HG02610 (cell line): ENCODE measurements around the gene NXT1.
"Not testable (repeated sequence)": the region's sequence is repeated elsewhere in the genome, so short reads cannot be mapped to it uniquely, and the experiment has no call there.

Source experiments
- ATAC-seq: cut with Tn5 transposase; IDR thresholded peaks from one replicate; pipeline ENCODE4 v1.9.1; 2021; ENCODE audit warnings: mild to moderate bottlenecking, moderate library complexity; ENCODE audit not compliant: unreplicated experiment

The NXT1 gene

DNA sequence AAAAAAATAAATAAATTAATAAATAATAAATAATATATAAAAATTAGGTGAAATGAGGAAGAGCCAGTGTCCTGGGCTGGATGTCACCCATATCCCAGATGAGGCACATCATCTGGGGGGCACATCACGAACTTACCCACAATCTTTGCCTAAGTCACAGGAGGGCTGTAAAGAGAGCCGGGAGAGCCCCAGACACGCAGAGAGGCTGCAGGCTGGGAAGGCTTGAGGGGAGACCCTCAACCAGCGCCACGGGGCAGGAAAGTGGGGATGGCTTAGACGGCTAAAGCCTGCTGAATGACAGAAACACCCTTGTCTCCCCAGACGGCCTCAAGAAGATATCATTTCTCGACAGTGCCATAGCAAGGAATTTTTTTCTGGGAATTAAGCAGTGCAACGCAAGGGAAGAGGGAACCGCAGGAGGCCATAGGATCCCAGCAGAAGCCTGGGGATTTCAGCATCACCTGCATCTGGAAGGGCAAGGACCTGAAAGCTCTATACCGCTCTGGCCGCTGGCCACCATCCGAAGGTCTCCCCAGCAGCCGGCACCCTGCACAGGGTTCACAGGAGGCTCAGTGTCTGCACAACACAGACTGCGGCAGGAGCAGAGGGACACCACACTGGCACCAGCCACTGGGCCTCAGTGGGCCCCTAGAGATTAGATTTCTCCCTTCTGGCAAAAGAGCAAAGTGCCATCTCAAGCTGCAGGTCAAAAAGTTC lies 22.8 kb upstream of the NXT1 start:
- no peak for ATAC-seq

DNA sequence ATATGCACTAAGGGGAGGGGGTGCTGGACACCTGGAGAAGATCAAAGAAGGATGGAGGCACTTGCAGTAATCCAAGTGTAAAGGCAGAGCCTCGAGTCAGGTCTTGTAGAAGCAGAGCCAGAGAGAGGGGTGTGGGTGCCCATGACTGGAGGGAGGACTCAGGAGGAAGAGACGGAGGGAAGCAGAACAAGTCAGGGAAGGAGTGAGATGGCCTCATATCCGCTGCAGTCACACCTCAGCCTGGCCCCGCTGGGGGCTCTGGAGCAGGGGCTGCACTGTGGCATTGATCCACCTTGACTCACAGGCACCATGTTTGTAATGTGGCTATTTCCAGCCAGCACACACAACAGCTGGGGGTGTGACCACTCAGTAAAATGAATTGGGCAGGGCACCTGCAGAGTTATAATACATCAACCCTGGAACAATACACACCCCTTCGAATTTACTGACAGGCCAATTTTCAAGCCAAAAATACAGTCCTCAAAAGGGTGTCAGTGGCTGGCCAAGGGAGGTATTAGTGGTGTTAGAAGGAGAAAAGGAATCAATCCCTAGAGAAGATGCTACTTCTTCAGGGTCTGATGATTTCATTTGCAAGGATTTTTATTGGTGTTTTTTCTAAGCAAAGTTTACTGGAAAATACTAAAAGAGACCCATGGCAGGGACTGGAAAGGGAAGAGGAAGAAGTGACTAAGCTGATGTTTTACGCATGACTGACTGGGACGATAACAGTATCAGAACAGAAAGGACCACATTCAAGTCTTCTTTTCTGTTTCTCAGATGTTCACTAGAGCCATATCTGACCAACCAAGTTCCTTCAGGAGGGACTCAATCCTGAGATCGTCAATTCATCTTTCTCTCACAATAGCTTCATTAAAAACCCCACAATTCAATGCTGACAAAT lies 18.9 kb upstream of the NXT1 start:
- no peak for ATAC-seq

DNA sequence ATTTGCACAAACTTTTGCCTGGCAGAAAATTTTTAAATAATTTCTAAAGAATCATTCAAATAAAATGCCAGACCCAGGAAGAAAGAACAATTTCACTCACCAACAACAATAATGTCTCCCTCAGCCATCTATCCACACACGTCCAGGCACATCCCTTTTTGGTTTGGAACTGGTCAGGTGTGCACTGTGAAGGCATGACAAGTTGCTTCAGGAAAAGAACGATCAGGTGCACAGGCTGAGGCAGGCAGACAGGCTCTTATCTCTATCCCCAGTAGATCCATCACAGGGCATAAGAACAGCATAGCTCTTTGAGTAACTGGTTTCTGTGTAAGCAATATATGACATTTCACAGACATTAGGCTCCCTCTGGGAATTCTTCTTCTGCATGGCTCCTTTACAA lies 18.1 kb upstream of the NXT1 start:
- no peak for ATAC-seq

DNA sequence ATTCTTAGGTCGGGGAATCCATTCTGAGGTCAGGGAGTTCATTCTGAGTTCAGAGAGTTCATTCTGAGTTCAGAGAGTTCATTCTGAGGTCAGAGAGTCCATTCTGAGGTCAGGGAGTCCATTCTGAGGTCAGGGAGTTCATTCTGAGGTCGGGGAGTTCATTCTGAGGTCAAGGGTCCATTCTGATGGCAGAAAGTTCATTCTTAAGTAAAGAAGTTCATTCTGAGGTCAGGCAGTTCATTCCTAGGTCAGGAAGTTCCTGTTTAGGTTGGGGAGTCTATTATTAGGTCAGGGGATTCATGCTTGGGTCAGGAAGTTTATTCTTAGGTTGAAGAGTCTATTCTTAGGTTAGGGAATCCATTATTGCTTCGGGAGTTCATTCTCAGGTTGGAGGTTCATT lies 16.5 kb upstream of the NXT1 start:
- no peak for ATAC-seq

DNA sequence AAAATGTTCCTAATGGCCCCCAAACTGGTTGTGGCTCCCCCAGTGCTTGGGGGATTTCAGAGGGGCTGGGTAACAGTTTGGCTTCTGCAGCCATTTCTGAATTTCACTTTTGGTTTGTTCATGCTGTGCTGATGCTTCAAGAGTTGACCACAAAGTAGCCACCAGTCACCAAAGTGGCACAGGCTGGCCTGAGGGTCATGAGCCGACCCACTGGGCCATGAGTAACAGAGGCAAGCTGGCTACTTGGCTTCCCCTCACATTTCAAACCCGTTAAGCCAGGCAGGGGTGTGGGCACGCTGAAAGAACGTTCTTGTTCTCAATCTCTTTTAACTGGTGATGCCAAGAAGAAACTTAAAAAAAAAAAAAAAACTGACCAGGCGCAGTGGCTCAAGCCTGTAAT lies 15.1 kb upstream of the NXT1 start:
- no peak for ATAC-seq

DNA sequence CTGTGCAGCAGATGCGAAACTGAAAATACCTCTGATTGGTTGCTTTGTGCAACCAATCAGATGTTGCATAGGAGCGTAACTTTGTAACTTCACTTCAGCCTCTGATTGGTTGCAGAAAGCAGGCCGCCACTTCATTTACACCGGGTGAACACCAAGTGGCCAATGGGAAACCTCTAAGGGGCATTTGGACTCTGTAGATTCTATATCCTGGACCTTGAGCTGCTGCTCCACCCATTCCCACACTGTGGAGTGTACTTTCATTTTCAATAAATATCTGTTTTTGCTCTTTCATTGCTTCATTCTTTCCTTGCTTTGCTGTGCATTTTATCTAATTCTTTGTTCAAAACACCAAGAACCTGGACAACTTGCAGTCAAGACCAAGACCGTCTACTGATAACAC lies 14.1 kb upstream of the NXT1 start:
- no peak for ATAC-seq

DNA sequence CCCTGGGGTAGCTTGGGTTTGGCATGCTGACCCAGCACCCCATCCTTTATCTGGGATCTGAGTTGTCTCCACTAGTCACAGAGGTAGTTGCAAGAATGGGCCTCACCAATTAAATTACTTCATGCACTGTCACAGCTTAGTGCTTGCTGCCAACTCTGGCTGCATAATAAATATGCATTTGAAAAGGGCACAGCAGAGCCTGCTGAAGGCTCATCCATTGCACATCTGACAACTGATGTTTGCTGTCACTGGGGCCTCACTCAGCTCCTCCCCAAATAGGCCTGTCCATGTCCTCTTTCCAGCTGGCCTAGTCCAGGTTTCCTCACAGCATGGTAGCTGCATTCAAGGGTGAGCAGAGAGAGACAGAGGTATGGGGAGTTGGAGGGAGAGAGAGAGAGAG lies 13.3 kb upstream of the NXT1 start:
- no peak for ATAC-seq

DNA sequence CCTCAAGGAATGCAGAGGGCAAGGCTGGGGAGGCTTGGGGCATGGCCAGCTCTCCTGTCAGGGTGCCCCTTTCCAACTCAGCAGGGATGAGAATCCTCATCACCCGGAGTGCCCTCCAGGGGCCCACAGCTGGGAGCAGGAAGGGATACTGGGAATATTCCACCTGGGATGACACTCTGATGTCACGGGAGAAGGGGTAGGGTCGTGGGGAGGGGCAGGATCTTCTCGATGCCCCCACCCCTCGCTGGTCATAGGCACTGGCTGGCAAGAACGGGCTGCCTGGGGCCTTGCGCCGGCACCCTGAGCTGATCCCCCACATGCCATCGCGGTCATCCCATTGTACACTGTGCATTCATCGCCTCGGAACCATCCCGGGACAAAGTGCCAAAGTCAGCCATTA lies 10.6 kb upstream of the NXT1 start:
- ATAC-seq = no peak

DNA sequence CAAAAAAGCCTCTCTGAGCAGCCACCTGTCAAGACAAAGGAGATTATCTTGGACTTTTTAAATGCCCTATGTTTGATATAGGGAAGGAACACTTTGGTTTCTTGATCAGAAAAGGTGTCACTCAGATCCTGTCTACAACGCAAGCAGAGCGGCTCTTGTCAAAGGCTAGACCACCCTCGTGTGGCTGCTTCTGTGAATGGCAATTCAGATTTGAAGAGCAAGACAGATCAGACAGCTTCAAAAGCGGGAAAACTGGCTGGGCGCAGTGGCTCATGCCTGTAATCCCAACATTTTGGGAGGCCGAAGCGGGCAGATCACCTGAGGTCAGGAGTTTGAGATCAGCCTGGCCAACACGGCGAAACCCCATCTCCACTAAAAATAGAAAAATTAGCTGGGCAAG lies 10.1 kb upstream of the NXT1 start:
- no peak for ATAC-seq

DNA sequence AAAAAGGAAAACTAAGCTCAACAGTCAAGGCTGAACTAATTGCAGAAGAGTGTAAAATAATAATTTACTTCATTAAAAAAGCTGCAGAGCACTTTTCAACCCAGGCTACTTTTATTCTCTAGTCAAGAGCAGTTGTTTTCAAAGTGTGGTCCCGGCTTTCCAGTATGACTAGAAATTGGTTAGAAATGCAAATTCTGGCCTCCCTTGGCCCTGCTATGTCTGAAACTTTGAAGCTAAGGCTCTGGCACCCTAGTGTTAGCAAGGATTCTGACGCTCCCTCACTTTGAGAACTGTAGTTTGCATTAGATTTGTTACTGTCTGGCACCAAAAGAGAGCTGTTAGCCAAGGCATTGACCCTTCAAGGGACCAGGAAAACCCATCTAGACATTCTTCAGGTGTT lies 9.5 kb upstream of the NXT1 start:
- ATAC-seq = peak; percentile 73

DNA sequence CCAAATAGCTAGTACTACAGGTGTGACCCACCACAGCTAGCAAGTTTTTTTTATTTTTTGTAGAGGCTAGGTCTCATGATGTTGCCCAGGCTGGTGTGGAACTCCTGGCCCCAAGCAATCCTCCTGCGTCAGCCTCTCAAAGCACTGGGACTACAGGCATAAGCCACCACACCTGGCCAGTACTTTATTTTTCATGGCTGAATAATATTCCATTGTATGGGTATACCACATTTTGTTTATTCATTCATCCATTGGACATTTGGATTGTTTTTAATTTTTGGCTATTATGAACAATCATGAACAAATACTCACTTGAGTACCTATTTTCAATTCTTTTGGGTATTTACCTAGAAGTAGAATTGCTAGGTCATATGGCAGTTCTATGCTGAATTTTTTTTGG lies 7.0 kb upstream of the NXT1 start:
- ATAC-seq = no peak

DNA sequence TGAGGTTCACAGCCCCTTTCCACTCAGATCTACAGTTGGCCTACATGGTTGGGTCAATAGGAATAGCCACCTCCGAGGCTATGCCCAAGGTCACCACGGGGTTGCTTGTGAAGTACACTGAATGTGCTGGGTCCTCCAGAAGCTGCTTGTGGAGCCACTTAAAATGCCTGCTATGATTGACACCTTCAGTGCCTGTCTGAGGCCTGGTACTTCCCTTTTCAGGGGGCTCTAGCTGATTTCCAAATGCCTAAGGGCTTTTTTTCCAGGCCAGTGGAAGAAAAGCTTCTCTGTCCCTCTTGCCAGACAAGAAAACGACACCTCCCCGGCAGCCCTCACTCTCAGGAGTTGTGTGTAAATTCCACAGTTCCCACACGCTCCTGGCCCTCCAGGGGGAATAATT lies 6.3 kb upstream of the NXT1 start:
- ATAC-seq = no peak

DNA sequence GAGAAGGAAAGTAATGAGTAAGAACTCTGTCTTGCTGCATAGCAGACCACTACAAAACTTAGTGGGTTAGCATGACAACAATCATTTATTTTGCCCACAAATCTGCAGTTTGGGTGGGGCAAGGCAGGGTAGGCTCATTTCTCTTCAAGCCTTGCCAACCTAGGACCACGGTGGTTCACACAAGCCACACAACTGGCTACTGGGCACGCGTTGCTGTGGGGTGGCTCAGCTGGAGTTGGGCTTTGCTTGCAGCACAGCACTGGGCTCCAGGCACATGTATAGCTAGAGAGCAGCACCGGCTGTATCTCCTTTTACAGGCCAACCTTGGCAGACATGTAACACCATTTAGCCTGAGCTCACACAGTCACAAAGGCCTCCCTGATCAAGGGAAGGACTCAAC lies 4.6 kb upstream of the NXT1 start:
- ATAC-seq = no peak

DNA sequence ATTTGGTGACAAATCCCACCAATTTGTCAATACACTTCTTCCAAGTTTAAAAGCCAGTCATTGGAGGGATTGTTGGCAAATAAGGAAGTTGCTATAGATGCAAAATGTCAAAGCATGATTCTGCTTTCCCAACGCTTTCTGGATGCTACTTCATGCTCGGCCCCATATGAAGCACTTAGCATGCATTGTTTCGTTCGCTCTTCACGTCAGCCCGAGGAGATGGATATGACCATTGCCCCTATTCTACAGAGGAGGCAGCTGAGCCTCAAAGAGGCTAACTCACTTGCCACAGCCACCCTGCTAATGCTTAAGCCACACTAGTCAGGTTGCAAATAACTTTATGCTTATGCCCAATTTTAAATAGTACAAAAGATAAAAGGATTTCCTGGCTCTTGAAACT lies 2.8 kb upstream of the NXT1 start:
- ATAC-seq = no peak

DNA sequence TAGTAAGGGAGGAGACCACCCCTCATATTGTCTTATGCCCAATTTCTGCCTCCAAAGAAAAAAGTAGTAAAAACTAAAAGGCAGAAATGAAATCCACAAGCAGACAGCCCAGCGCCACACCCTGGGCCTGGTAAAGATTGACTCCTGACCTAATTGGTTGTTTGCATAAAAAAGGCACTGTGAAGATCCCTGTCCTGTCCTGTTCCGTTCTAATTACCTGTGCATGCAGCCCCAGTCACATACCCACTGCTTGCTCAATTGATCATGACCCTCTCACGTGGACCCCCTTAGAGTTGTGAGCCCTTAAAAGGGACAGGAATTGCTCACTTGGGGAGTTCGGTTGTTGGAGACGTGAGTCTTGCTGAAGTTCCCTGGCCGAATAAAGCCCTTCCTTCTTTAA lies 2.1 kb upstream of the NXT1 start:
- not testable (repeated sequence) for ATAC-seq

DNA sequence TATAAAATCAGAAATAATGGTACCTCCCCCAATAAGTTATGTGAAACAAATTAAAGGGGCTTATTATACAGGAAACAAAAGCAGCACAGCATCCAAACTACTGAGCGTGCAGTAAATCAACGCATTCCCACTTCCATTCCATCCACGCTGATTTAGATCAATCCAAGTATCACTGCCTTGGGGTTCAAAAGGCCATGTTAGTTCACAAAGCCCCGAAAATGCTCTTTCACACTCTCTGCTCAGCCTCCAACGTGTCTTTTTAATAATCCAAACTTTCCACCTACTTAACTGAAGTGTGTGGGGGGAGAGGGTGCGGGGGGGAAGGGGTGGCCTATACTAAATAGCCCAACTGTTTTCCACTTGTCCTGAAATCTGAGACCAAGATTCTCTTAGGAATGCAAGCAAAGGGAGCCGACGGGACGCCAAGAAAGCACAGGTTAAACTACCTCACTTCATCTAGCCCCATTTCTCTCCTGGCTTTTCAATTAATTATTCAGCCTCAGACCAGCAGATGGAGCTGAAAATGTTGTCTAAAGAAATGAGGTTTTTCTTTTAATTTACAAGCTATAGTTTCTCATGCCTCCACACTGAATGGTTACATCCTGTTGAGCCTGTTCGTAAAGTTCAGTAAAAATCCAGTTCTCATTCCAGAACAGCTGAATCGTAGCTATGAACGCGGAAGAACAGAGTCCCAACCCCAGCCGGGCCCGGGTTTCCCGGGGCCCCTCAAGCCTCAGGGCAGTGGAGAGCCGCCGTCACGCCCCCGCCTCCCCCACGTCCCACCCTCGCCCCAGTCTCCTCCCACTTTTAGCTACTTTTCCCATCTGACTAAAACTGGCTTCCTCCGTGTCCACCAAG lies 1.0 kb upstream of the NXT1 start:
- ATAC-seq = peak; percentile 37

DNA sequence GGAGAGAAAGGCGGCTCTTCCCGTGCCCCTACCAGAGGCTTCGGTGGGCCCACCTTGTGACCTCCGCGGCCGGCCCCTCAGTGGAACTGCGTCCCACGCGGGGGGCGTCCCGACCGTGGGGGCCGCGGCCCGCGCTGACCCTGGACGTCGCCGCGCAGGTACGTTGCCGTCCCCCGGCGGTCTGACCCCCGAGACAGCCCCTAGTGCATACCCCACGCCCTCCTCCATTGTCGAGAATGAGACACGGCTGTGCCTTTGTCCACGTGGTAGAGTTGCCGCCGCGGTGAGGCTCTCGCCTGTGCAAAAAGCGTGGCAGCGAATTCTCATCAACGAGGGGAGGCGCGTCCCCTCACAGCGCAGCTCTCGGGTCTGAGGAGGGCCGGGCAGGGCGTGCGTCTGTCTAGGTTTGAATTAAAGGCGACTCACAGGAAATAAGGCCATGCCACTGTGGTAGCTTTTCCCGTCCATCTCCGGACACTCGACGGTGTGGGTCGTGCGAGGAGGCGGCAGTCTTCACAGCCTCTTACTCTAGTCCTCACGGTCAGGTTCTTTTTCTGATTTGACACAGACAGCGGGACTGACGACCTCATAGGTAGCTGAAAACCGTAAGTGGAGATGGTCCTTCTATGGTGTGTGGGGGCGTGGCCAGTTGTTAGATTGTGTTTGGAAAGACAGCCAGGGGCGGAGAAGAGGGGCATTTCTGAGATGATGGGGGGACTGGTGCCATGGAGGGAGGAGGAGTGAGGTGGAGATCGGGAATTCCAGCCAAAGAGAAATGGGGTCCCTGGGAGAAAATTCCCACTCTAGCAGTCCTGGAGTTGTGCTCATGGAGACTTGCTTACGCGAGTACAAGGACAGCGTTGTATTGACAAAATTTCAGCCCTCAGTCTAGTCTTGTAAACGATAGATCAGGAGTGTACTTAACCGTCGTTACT lies 580 bp downstream of the NXT1 start:
- ATAC-seq = peak; percentile 15

DNA sequence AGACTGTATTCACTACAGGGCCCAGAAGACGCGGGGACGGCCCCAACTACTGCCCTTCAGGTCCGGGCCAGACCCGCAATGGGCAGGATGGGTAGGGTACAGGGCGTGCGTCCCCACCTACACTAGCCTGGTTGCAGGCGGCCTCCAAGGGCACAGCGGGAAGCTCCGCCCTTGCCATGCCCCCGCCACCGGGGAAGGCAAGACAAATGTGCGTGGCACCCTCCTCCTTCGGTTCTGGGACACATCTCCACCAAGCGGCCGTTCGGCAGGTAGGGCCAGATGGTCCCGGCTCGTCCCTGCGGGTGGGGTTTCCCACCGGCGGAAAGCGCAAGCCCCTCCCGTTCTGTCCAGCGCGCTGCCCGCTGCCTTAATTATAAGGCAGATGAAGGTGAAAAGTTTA lies 5.6 kb downstream of the NXT1 start:
- no peak for ATAC-seq

DNA sequence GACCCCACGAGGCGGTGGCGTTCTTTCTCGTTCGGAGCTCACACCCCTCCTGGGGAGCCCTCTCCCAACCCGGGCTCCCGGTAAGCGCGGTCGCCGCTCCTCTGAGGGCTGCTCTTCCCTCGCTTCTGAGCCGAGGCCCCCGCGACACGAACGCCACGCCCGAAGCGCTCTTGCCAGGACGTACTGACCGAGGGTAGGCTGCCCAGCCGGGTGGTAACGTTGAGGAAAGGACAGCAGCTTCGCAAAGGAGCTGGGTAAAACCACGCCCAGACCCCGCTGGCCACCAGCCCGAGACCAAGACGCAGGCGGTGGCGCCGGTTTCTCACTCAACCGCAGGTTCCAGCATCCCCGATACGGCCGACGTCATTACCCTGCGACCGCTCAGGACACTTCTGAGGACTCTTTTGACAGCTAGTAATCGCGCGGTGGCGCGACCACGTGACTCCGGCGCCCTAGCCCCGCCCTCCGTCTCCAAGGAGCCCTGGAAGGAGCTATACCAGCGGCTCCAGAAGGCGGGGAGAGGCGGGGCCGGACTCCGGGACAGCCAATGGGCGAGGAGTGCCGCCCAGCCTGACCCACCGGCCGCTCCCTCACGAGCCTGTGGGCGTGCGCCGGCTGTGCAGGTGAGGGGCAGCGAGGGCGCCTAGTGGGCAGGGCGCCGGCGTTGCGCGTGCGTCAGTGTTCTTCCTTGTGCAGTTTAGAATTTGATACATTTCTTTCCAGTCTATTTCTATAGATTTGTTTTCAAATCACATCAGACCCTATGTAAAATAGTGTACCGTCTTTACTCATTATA lies 7.4 kb downstream of the NXT1 start:
- peak; percentile 82 for ATAC-seq

DNA sequence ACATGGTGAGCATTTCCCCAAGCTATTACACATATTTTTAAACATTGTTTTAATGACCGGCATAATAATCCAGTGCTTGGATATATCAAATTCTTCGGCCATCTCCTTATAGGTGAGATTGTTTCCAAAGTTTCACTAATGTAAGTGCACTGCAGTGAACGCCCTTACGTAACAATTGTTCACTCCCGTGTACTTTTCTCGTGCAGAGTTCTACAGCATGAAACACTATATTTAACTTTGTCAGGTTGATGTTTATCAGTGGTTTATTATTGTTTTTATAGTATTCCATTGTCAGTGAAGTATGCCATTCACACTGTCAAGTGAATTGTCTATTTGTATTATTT lies 7.9 kb downstream of the NXT1 start:
- ATAC-seq = no peak
